Body of pancreas (tissue), 4 donors: Measurements from ENCODE around the gene CLIC3.

Source experiments
- POLR2A ChIP-seq, 3 donors: fragments of 450-650 bp; IDR thresholded peaks; one replicate each; pipeline ENCODE4 v1.6.1; 2016; ENCODE audit warnings: antibody characterized with exemption in 3 of 3, mild to moderate bottlenecking in 2 of 3
- TF ChIP-seq, protein P1 (sequence below), 7 experiments: fragments of 450-650 bp in 4 of 7; fragments of 200-600 bp in 3 of 7; sonication (generic) in 3 of 7; IDR thresholded peaks; one replicate each; pipeline ENCODE4 v1.5.1; 2016 to 2019; ENCODE audit warnings: antibody characterized with exemption in 7 of 7

DNA sequence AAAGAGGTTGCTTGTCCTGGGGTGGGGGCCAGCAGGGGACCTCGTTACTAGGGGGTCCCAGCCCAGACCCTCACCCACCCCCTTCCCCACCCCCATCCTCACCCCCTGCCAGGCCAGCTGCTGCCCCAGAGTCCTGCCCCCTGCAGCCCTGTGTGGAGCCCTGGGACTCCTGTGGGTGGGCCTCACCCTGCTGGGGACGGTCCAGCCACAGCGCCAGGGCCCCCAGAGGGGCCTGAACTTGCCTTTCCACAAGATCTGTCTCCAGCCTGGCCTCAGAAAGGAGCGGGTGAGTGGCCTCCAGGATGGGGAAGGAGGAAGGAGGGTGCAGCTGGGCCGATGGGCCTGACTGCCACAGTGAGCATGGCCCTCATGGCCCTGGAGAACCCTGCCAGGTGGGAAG, 26.6 kb downstream of the CLIC3 start:
- TF ChIP-seq, protein P1, sequence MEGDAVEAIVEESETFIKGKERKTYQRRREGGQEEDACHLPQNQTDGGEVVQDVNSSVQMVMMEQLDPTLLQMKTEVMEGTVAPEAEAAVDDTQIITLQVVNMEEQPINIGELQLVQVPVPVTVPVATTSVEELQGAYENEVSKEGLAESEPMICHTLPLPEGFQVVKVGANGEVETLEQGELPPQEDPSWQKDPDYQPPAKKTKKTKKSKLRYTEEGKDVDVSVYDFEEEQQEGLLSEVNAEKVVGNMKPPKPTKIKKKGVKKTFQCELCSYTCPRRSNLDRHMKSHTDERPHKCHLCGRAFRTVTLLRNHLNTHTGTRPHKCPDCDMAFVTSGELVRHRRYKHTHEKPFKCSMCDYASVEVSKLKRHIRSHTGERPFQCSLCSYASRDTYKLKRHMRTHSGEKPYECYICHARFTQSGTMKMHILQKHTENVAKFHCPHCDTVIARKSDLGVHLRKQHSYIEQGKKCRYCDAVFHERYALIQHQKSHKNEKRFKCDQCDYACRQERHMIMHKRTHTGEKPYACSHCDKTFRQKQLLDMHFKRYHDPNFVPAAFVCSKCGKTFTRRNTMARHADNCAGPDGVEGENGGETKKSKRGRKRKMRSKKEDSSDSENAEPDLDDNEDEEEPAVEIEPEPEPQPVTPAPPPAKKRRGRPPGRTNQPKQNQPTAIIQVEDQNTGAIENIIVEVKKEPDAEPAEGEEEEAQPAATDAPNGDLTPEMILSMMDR (IDR thresholded peaks at IDR 0.05), result no peak
- TF ChIP-seq POLR2A (IDR thresholded peaks at IDR 0.05), result no peak
